Activated CD4-positive, alpha-beta T cell treated with anti-CD3 and anti-CD28 coated beads, Interleukin-2, amount 10 ng/mL, durations not matched to agents 7 days and 5 days (primary cell): ENCODE data around the gene ETFA. TPM values are rescaled to one million over a fixed set of nuclear protein-coding genes. Genes with fewer than 3 reads are reported as not detected.

Experiments used
- CTCF ChIA-PET: fragments of 350-600 bp; sonication (Branson Sonifier 250); formaldehyde crosslinking; loops from one replicate; lab custom pipeline; 2021; ENCODE audit warnings: antibody characterized with exemption; lab: Charles Lee
- POLR2A ChIA-PET: fragments of 350-600 bp; sonication (Branson Sonifier 250); formaldehyde crosslinking; loops from one replicate; lab custom pipeline; 2021; ENCODE audit warnings: antibody characterized with exemption; lab: Charles Lee
- DNase-seq: peaks from one replicate; pipeline ENCODE4 v3.0.0-alpha.2; 2020
- H3K27ac Mint-ChIP-seq: one replicate; pipeline ENCODE4 v1.8.0; 2021; ENCODE audit warnings: mild to moderate bottlenecking, moderate library complexity, mixed read lengths
- H3K27me3 Mint-ChIP-seq: one replicate; pipeline ENCODE4 v1.8.0; 2021; ENCODE audit warnings: mixed read lengths
- H3K36me3 Mint-ChIP-seq: one replicate; pipeline ENCODE4 v1.8.0; 2021; ENCODE audit warnings: low read depth, mixed read lengths
- H3K4me1 Mint-ChIP-seq: one replicate; pipeline ENCODE4 v1.8.0; 2021; ENCODE audit warnings: mixed read lengths
- H3K4me3 Mint-ChIP-seq: one replicate; pipeline ENCODE4 v1.8.0; 2021; ENCODE audit warnings: mild to moderate bottlenecking, moderate library complexity, mixed read lengths
- H3K9me3 Mint-ChIP-seq: one replicate; pipeline ENCODE4 v1.8.0; 2021; ENCODE audit warnings: mixed read lengths
- total RNA-seq, 2 experiments: library from RNA; stranded (reverse); gene quantifications; one replicate each; pipeline ENCODE4 v1.2.3, GENCODE V29; 2021

ETFA gene
- total RNA-seq, 2 experiments from 2014 or later, result 81.6 to 82.9 TPM

GRCh38 chr15:76198456-76199105, 112.7 kb downstream of the ETFA start:
- POLR2A ChIA-PET, result no interaction called here
- Mint-ChIP-seq H3K9me3 (no peaks in the 10 kb centered on the region), H3K4me3 (no peak overlapping the region), H3K27ac (no peak overlapping the region), H3K4me1 (peaks cover 2% of the 10 kb centered on the region), H3K36me3 (no peaks in the 10 kb centered on the region), H3K27me3 (no peaks in the 10 kb centered on the region)
- CTCF ChIA-PET, result interaction anchor here (1.2 kb wide), 1 partner anchor 10 kb away, joined by 4 read pairs; no protein-coding TSS in a partner anchor
- DNase-seq, result no peak

DNA sequence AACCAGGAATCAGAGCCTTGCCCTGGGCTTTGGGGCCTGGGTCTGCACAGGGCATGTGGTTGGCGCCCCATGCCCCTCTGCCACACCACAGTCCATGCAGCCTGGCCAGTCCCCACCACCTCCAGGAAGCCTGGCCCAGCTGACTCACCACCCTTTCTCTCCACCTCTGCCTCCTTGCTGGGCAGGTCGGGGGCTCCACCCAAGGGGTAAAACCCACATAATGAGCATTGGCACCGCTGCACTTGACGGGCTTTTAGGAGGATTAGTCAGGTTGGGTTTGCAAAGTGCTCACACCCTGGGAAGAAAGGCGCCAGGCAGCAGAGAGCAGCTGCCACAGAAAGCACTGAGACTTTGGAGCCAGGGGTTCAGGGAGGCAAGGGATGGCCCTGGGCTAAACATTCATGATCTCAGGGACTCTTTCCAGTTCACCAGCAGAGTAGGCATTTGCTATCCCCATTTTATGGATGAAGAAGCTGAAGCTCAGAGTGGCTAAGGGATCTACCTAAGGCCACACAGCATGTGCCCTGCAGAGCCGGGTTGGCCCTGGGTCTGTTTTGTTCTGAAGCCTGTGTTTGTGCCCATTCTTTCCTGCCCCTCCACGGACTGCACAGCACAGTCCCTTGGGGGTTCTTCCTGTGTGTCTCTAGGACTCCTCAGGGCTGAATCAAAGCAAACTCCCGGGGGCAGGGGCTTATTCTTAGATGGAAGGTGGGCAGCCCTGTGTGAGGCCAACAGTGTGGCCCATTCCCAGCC, 113.4 kb downstream of the ETFA start:
- Mint-ChIP-seq H3K9me3 (no peaks in the 10 kb centered on the region), H3K4me3 (no peak overlapping the region), H3K4me1 (peaks cover 2% of the 10 kb centered on the region), H3K27ac (no peak overlapping the region), H3K27me3 (no peaks in the 10 kb centered on the region), H3K36me3 (no peaks in the 10 kb centered on the region)
- ChIA-PET POLR2A (no interaction called here), CTCF (no interaction called here)
- no peak for DNase-seq

- POLR2A ChIA-PET, result no interaction called here
These were observed 114.7 kb downstream of the ETFA start for GRCh38 chr15:76196269-76197231.

GRCh38 chr15:76195506-76196268, 115.6 kb downstream of the ETFA start:
- no peak overlapping the region for H3K27ac Mint-ChIP-seq
- CTCF ChIA-PET, result interaction anchor here (0.6 kb wide), 1 partner anchor 675 kb away, joined by 3 read pairs; no protein-coding TSS in a partner anchor
- POLR2A ChIA-PET, result no interaction called here
- no peaks in the 10 kb centered on the region for H3K9me3 Mint-ChIP-seq
- no peaks in the 10 kb centered on the region for H3K36me3 Mint-ChIP-seq
- H3K27me3 Mint-ChIP-seq, result peaks cover 1% of the 10 kb centered on the region
- no peak overlapping the region for H3K4me3 Mint-ChIP-seq
- H3K4me1 Mint-ChIP-seq, result peaks cover 8% of the 10 kb centered on the region
- DNase-seq, result no peak

More at GRCh38 chr15:76196269-76197231, 114.7 kb downstream of the ETFA start:
- H3K9me3 Mint-ChIP-seq, result no peaks in the 10 kb centered on the region
- CTCF ChIA-PET, result interaction anchor here (0.6 kb wide), 1 partner anchor 674 kb away, joined by 3 read pairs; no protein-coding TSS in a partner anchor
- DNase-seq, result no peak
- H3K4me3 Mint-ChIP-seq, result no peak overlapping the region
- no peaks in the 10 kb centered on the region for H3K27me3 Mint-ChIP-seq
- no peaks in the 10 kb centered on the region for H3K36me3 Mint-ChIP-seq
- no peak overlapping the region for H3K27ac Mint-ChIP-seq
- H3K4me1 Mint-ChIP-seq, result peaks cover 2% of the 10 kb centered on the region

GRCh38 chr15:76193934-76194333, 117.3 kb downstream of the ETFA start:
- Mint-ChIP-seq H3K27ac (no peak overlapping the region), H3K27me3 (peaks cover 14% of the 10 kb centered on the region), H3K9me3 (no peaks in the 10 kb centered on the region), H3K4me1 (peaks cover 15% of the 10 kb centered on the region), H3K4me3 (no peak overlapping the region), H3K36me3 (no peaks in the 10 kb centered on the region)
- POLR2A ChIA-PET, result no interaction called here
- CTCF ChIA-PET, result interaction anchor here (1.3 to 1.5 kb wide), 2 partner anchors 12 to 16 kb away, joined by 3 read pairs; no protein-coding TSS in a partner anchor
- no peak for DNase-seq

GRCh38 chr15:76192715-76193114, 118.6 kb downstream of the ETFA start:
- no peak for DNase-seq
- POLR2A ChIA-PET, result no interaction called here
- Mint-ChIP-seq H3K27me3 (peaks cover 23% of the 10 kb centered on the region), H3K4me3 (no peak overlapping the region), H3K27ac (no peak overlapping the region), H3K9me3 (no peaks in the 10 kb centered on the region), H3K36me3 (no peaks in the 10 kb centered on the region), H3K4me1 (peaks cover 15% of the 10 kb centered on the region)
- CTCF ChIA-PET, result interaction anchor here (1.0 to 1.3 kb wide), 3 partner anchors 9 to 138 kb away, joined by 3 read pairs; no protein-coding TSS in a partner anchor

- POLR2A ChIA-PET, result no interaction called here
- H3K9me3 Mint-ChIP-seq, result no peaks in the 10 kb centered on the region
- no peaks in the 10 kb centered on the region for H3K36me3 Mint-ChIP-seq
- peaks cover 23% of the 10 kb centered on the region for H3K27me3 Mint-ChIP-seq
- no peak for DNase-seq
- H3K27ac Mint-ChIP-seq, result no peak overlapping the region
- CTCF ChIA-PET, result interaction anchor here (0.7 to 1.3 kb wide), 4 partner anchors 8 to 139 kb away, joined by 3 to 5 read pairs (median 3); no protein-coding TSS in a partner anchor
- peaks cover 15% of the 10 kb centered on the region for H3K4me1 Mint-ChIP-seq
- H3K4me3 Mint-ChIP-seq, result no peak overlapping the region
These were observed 119.6 kb downstream of the ETFA start for GRCh38 chr15:76191539-76192244.

GRCh38 chr15:76190751-76191538, 120.3 kb downstream of the ETFA start:
- H3K4me3 Mint-ChIP-seq, result no peak overlapping the region
- no peaks in the 10 kb centered on the region for H3K9me3 Mint-ChIP-seq
- DNase-seq, result peak; percentile 76
- H3K27me3 Mint-ChIP-seq, result peaks cover 23% of the 10 kb centered on the region
- H3K4me1 Mint-ChIP-seq, result peaks cover 13% of the 10 kb centered on the region
- H3K36me3 Mint-ChIP-seq, result no peaks in the 10 kb centered on the region
- no peak overlapping the region for H3K27ac Mint-ChIP-seq
- POLR2A ChIA-PET, result no interaction called here
- CTCF ChIA-PET, result interaction anchor here (0.7 to 0.9 kb wide), 3 partner anchors 16 to 19 kb away, joined by 3 to 5 read pairs (median 4); no protein-coding TSS in a partner anchor

DNA sequence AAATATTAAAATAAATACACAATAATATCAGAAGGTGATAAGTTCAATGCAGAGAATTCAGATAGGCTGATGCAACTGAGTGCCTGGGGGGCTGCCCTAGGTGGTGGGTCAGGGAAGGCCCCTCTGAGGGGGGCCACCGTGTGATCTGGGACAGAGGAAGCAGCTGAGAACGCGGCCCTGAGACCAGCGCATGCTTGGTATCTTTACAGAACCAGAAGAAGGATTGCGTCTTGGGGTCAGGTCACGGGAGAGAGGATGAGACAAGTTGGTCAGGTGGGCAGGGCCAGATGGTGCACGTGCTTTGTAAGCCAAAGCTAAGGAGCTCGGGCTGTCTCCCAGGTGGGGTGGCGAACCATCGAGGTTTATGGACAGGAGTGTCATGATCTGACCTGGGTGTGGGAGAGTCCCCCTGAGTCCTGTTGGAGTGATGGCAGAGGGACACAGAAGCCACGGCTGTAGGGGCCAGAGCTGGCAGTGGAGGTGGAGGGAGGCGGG, 121.2 kb downstream of the ETFA start:
- H3K27me3 Mint-ChIP-seq, result peaks cover 24% of the 10 kb centered on the region
- no peak for DNase-seq
- ChIA-PET POLR2A (no interaction called here), CTCF (interaction anchor here (0.9 kb wide), 2 partner anchors 17 to 27 kb away, joined by 3 to 4 read pairs; no protein-coding TSS in a partner anchor)
- no peaks in the 10 kb centered on the region for H3K9me3 Mint-ChIP-seq
- no peaks in the 10 kb centered on the region for H3K36me3 Mint-ChIP-seq
- no peak overlapping the region for H3K27ac Mint-ChIP-seq
- peaks cover 13% of the 10 kb centered on the region for H3K4me1 Mint-ChIP-seq
- H3K4me3 Mint-ChIP-seq, result no peak overlapping the region

DNA sequence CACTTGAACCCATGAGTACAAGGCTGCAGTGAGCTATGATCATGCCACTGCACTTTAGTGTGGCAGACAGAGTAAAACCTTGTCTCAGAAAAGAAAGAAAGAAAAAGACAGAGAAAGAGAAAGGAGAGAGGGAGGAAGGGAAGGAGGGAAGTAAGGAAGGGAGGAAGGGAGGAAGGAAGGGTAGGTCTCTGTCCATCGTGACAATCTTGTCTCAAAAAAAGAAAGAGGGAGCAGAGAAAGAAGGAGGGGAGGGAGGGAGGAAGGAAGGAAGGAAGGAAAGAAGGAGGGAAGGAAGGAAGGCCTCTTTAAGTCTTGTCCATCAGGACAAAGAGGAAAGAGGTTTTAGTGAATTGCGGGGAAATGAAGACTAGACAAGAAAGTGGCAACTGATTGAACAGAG, 122.2 kb downstream of the ETFA start:
- no peak for DNase-seq
- H3K27me3 Mint-ChIP-seq, result peaks cover 26% of the 10 kb centered on the region
- H3K4me1 Mint-ChIP-seq, result peaks cover 13% of the 10 kb centered on the region
- H3K27ac Mint-ChIP-seq, result no peak overlapping the region
- ChIA-PET CTCF (no interaction called here), POLR2A (no interaction called here)
- no peaks in the 10 kb centered on the region for H3K9me3 Mint-ChIP-seq
- H3K4me3 Mint-ChIP-seq, result no peak overlapping the region
- no peaks in the 10 kb centered on the region for H3K36me3 Mint-ChIP-seq
